NCI-H1436 treated with DMSO at 0.1 percent for 48 hours (cell line): ENCODE data around the gene CCDC40.

Source experiments
- DNase-seq: peaks from one replicate; lab custom pipeline; 2025; lab: John Stamatoyannopoulos, UW

Gene CCDC40

GRCh38 chr17:80102664-80103448 lies 66.4 kb downstream of the CCDC40 start:
- DNase-seq: no peak

DNA sequence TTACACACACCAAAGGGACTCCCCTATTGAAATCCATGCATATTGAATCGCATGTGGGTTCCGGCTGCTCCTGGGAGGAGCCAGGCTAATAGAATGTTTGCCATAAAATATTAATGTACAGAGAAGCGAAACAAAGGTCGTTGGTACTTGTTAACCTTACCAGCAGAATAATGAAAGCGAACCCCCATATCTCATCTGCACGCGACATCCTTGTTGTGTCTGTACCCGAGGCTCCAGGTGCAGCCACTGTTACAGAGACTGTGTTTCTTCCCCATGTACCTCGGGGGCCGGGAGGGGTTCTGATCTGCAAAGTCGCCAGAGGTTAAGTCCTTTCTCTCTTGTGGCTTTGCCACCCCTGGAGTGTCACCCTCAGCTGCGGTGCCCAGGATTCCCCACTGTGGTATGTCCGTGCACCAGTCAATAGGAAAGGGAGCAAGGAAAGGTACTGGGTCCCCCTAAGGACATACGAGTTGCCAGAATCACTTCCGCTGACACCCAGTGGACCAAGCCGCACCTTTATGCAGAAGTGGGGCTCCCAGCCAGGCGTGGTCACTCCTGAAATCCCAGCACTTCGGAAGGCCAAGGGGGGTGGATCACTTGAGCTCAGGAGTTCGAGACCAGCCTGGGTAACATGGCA lies 67.1 kb downstream of the CCDC40 start:
- DNase-seq: no peak

DNA sequence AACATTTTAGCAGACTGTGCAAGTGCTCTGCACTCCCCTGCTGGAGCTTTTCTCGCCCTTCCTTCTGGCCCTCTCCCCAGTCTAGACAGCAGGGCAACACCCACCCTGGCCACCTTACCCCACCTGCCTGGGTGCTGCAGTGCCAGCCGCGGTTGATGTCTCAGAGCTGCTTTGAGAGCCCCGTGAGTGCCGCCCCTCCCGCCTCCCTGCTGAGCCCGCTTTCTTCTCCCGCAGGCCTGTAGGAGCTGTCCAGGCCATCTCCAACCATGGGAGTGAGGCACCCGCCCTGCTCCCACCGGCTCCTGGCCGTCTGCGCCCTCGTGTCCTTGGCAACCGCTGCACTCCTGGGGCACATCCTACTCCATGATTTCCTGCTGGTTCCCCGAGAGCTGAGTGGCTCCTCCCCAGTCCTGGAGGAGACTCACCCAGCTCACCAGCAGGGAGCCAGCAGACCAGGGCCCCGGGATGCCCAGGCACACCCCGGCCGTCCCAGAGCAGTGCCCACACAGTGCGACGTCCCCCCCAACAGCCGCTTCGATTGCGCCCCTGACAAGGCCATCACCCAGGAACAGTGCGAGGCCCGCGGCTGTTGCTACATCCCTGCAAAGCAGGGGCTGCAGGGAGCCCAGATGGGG lies 68.0 kb downstream of the CCDC40 start:
- DNase-seq: no peak

DNA sequence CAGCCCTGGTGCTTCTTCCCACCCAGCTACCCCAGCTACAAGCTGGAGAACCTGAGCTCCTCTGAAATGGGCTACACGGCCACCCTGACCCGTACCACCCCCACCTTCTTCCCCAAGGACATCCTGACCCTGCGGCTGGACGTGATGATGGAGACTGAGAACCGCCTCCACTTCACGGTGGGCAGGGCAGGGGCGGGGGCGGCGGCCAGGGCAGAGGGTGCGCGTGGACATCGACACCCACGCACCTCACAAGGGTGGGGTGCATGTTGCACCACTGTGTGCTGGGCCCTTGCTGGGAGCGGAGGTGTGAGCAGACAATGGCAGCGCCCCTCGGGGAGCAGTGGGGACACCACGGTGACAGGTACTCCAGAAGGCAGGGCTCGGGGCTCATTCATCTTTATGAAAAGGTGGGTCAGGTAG lies 68.5 kb downstream of the CCDC40 start:
- DNase-seq: no peak

GRCh38 chr17:80105762-80106161 lies 69.3 kb downstream of the CCDC40 start:
- no peak for DNase-seq

- no peak for DNase-seq
Observed at GRCh38 chr17:80106176-80106575, 69.7 kb downstream of the CCDC40 start.

DNA sequence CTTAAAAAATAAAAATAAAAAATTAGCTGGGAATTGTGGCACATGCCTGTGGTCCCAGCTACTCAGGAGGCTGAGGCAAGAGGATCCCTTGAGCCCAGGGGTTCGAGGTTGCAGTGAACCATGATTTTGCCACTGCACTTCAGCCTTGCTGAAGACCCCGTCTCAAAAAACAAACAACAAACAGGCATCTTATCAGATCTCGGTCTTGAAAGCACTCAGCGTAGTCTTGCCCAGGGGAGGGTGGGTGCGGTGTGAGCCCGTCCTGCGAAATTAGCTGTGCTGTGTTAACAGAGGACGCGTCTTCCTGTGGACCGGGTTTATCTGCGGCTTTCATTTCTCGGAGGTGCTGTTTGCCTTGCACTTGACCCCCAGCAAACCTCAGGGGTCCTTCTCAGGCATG lies 70.3 kb downstream of the CCDC40 start:
- DNase-seq: no peak

DNA sequence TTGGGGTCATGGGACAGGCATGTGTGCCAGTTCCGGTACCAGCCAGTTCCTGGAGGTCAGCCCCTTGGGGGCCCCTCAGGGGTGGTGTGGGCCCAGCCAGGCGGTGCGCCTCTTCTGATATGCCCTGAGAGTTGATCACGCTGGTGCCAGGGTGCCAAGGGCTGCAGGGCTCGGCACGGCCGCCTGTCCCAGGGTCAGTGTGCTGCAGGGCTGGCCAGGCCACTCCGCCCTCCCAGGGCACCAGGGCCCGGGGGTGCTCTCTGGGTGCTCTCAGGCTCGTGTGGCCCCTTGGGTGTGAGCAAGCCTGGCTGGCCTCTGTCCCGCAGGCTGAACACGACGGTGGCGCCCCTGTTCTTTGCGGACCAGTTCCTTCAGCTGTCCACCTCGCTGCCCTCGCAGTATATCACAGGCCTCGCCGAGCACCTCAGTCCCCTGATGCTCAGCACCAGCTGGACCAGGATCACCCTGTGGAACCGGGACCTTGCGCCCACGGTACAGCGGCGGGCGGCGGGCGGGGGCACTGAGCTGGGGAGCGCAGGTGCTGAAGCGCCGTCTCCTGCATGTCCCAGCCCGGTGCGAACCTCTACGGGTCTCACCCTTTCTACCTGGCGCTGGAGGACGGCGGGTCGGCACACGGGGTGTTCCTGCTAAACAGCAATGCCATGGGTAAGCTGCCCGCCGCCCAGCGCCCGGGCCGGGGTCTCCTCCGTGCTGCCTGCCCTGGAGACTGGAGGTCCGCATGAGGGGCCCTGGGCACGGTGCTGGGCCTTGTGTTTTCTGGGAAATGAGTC lies 71.0 kb downstream of the CCDC40 start:
- no peak for DNase-seq

GRCh38 chr17:80108036-80108971 lies 71.9 kb downstream of the CCDC40 start:
- no peak for DNase-seq

GRCh38 chr17:80109066-80109660 lies 72.7 kb downstream of the CCDC40 start:
- no peak for DNase-seq

GRCh38 chr17:80109713-80110446 lies 73.4 kb downstream of the CCDC40 start:
- DNase-seq: peak; percentile 42

DNA sequence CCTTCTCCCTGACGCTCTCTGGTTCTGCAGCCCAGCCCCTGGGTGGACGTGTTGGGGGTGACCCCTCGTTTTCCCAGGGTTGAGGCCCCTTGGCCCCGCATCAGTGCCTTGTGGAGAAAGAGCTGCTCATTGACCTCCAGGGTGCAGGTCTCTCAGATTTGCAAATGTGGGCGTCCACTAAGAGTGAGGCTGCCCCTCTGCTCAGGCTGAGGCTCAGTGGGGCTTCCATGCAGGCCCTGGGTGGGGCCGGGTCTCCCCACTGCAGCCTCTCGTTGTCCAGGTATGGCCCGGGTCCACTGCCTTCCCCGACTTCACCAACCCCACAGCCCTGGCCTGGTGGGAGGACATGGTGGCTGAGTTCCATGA lies 74.0 kb downstream of the CCDC40 start:
- no peak for DNase-seq

- no peak for DNase-seq
Observed at GRCh38 chr17:80110927-80111701, 74.7 kb downstream of the CCDC40 start.

GRCh38 chr17:80111702-80112470 lies 75.4 kb downstream of the CCDC40 start:
- no peak for DNase-seq

DNA sequence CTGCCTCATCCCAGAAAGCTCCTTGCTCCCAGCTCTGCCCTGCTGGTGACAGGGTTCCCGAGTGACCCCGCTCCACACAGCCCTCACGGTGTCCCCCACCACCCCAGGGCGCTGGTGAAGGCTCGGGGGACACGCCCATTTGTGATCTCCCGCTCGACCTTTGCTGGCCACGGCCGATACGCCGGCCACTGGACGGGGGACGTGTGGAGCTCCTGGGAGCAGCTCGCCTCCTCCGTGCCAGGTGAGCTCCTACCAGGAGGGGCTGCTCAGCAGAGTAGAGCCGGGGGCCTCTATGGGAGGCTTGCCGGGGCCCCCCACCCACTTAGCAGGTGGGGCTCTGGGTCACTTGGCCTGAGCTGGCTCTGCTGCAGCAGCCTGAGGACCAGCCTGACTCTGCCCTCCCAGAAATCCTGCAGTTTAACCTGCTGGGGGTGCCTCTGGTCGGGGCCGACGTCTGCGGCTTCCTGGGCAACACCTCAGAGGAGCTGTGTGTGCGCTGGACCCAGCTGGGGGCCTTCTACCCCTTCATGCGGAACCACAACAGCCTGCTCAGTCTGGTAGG lies 76.1 kb downstream of the CCDC40 start:
- DNase-seq: no peak

- DNase-seq: no peak
Observed at GRCh38 chr17:80113033-80113484, 76.6 kb downstream of the CCDC40 start.

- DNase-seq: no peak
Observed at GRCh38 chr17:80114758-80115157, 78.3 kb downstream of the CCDC40 start.

GRCh38 chr17:80115159-80115558 lies 78.7 kb downstream of the CCDC40 start:
- no peak for DNase-seq
